ENCODE measurements around the gene IPO4. TPM values are rescaled to one million over a fixed set of nuclear protein-coding genes. Genes with fewer than 3 reads are reported as not detected.

Gene IPO4
- total and polyA plus RNA-seq, 2 experiments from 2014 or later: 34.2 to 105 TPM

DNA sequence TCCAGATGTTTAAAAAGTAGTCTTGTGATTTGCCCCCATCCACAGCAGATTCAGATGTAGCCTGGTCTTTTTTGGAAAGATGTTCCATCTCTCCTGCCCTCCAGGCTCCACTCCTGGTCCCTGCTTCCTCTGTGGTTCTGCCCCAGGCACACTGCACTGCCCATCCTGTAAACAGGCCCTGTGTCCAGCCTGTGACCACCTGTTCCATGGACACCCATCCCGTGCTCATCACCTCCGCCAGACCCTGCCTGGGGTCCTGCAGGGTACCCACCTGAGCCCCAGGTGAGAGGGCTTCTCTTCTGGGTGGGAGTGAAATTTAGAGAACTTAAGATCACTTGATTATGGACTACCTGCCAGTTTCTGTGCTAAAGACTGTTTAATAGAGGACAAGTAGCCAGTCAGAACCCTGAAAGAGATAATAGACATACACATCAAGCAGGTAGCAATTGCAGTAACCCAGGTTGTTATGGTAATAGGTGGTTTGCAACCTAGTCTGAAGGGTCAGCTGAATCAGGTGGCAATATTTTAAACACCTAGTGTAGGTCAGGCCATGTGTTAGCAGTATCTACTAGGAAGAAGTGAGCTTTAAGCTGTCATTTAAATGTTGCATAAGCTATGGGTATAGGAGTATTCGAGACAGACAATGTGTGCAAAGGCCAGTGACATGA is 39.2 kb downstream of the IPO4 start:
- H3K4me1 ChIP-seq (ENCODE audit: insufficient read depth): peaks cover 12% of the 10 kb centered on the region
- no peaks in the 10 kb centered on the region for H3K9me2 ChIP-seq (ENCODE audit: insufficient read depth)
- TF ChIP-seq EZH2 (IDR thresholded peaks at IDR 0.05; ENCODE audit: low read depth, unreplicated experiment): no peak
- TF ChIP-seq, protein P1, sequence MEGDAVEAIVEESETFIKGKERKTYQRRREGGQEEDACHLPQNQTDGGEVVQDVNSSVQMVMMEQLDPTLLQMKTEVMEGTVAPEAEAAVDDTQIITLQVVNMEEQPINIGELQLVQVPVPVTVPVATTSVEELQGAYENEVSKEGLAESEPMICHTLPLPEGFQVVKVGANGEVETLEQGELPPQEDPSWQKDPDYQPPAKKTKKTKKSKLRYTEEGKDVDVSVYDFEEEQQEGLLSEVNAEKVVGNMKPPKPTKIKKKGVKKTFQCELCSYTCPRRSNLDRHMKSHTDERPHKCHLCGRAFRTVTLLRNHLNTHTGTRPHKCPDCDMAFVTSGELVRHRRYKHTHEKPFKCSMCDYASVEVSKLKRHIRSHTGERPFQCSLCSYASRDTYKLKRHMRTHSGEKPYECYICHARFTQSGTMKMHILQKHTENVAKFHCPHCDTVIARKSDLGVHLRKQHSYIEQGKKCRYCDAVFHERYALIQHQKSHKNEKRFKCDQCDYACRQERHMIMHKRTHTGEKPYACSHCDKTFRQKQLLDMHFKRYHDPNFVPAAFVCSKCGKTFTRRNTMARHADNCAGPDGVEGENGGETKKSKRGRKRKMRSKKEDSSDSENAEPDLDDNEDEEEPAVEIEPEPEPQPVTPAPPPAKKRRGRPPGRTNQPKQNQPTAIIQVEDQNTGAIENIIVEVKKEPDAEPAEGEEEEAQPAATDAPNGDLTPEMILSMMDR (conservative IDR thresholded peaks at IDR 0.05; ENCODE audit: low read depth in 2 of 2): no peak
- no peak for TF ChIP-seq STAT1 (IDR thresholded peaks at IDR 0.05; ENCODE audit: unreplicated experiment)
- no peak for TF ChIP-seq POLR2AphosphoS5 (IDR thresholded peaks at IDR 0.05; ENCODE audit: low read depth)
- TF ChIP-seq ZNF114 (CRISPR knock-in tag; IDR thresholded peaks at IDR 0.05): no peak
- TF ChIP-seq NANOG (IDR thresholded peaks at IDR 0.05; ENCODE audit: borderline replicate concordance): no peak
- Mint-ChIP-seq H3K9me3 (no peaks in the 10 kb centered on the region; the same call in 2 of the 3 replicates), H3K27ac (no peak overlapping the region), H3K4me1 (peaks cover 21% of the 10 kb centered on the region), H3K36me3 (ENCODE audit: low read depth) (peaks cover 61% of the 10 kb centered on the region), H3K4me3 (peak overlapping the region; percentile 99; the same call in 2 of the 3 replicates), H3K27me3 (ENCODE audit: insufficient read depth, low read depth, poor library complexity) (peaks cover 11% of the 10 kb centered on the region)
- no peak overlapping the region for H3K4me2 ChIP-seq
- no peaks in the 10 kb centered on the region for H3F3A ChIP-seq (replicated peaks; ENCODE audit: low read depth)
- no peak overlapping the region for H2AFZ ChIP-seq
- H3K27ac ChIP-seq (ENCODE audit: low read depth): no peak overlapping the region
- no peaks in the 10 kb centered on the region for H3K27me3 ChIP-seq (ENCODE audit: insufficient read depth)
- peaks cover 31% of the 10 kb centered on the region for H3K36me3 ChIP-seq (ENCODE audit: insufficient read depth)
- H3K4me3 ChIP-seq: no peak overlapping the region
- H4K20me1 ChIP-seq (replicated peaks; ENCODE audit: insufficient read depth): peaks cover 7% of the 10 kb centered on the region; the same call in 1 of the 2 replicates
- ATAC-seq: no peak
- peaks cover 38% of the 10 kb centered on the region for H3K79me2 ChIP-seq (replicated peaks; ENCODE audit: insufficient read depth)
- no peak for DNase-seq (ENCODE audit: low spot score)

DNA sequence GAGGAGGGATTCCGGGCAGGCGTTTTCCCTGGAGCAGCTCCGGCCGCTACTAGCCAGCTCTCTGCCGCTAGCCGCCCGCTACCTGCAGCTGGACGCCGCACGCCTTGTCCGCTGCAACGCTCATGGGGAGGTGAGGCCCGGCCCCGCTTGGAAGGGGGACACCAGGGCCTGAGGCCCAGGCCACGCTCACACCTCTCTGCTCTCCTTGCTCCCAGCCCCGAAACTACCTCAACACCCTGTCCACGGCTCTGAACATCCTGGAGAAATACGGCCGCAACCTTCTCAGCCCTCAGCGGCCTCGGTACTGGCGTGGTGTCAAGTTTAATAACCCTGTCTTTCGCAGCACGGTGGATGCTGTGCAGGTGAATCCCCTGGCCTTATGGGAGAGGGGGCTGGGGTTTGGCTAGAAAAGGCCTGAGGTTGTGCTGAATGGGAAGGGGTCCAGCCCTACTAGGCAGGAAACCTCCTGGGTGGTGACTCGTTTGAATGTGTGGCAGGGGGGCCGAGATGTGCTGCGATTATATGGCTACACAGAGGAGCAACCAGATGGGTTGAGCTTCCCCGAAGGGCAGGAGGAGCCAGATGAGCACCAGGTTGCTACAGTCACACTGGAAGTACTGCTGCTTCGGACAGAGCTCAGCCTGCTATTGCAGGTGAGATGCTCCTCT is 40.7 kb downstream of the IPO4 start:
- Histone ChIP-seq H3K27me3 (ENCODE audit: insufficient read depth) (no peaks in the 10 kb centered on the region), H3K9me2 (ENCODE audit: insufficient read depth) (no peaks in the 10 kb centered on the region), H3K4me3 (peak overlapping the region; percentile 70), H3K36me3 (ENCODE audit: insufficient read depth) (peaks cover 31% of the 10 kb centered on the region), H3K79me2 (replicated peaks; ENCODE audit: insufficient read depth) (peaks cover 38% of the 10 kb centered on the region), H3K27ac (ENCODE audit: low read depth) (no peak overlapping the region), H3F3A (replicated peaks; ENCODE audit: low read depth) (0 out of 2 replicates have a peak, but pooled peaks cover 4% of the 10 kb centered on the region), H4K20me1 (replicated peaks; ENCODE audit: insufficient read depth) (peaks cover 7% of the 10 kb centered on the region; the same call in 1 of the 2 replicates), H2AFZ (no peak overlapping the region), H3K4me2 (peak overlapping the region; percentile 99), H3K4me1 (ENCODE audit: insufficient read depth) (peaks cover 12% of the 10 kb centered on the region)
- Mint-ChIP-seq H3K27me3 (ENCODE audit: insufficient read depth, low read depth, poor library complexity) (peaks cover 11% of the 10 kb centered on the region), H3K4me1 (peaks cover 21% of the 10 kb centered on the region), H3K9me3 (no peaks in the 10 kb centered on the region; the same call in 2 of the 3 replicates), H3K36me3 (ENCODE audit: low read depth) (peaks cover 68% of the 10 kb centered on the region), H3K4me3 (peak overlapping the region; percentile 99), H3K27ac (peak overlapping the region; percentile 82)
- ATAC-seq (no peak), DNase-seq (ENCODE audit: low spot score) (no peak)
- TF ChIP-seq STAT1 (IDR thresholded peaks at IDR 0.05; ENCODE audit: unreplicated experiment) (no peak), NANOG (IDR thresholded peaks at IDR 0.05; ENCODE audit: borderline replicate concordance) (no peak), POLR2AphosphoS5 (IDR thresholded peaks at IDR 0.05; ENCODE audit: low read depth) (no peak), ZNF331 (CRISPR knock-in tag; IDR thresholded peaks at IDR 0.05; ENCODE audit: low read depth) (no peak), EZH2phosphoT487 (IDR thresholded peaks at IDR 0.05; ENCODE audit: unreplicated experiment) (no peak), CREB1 (CRISPR knock-in tag; IDR thresholded peaks at IDR 0.05; ENCODE audit: low read depth) (no peak), EZH2 (IDR thresholded peaks at IDR 0.05; ENCODE audit: low read depth, unreplicated experiment) (no peak), JUNB (IDR thresholded peaks at IDR 0.05; ENCODE audit: unreplicated experiment) (no peak)
- TF ChIP-seq, protein P2, sequence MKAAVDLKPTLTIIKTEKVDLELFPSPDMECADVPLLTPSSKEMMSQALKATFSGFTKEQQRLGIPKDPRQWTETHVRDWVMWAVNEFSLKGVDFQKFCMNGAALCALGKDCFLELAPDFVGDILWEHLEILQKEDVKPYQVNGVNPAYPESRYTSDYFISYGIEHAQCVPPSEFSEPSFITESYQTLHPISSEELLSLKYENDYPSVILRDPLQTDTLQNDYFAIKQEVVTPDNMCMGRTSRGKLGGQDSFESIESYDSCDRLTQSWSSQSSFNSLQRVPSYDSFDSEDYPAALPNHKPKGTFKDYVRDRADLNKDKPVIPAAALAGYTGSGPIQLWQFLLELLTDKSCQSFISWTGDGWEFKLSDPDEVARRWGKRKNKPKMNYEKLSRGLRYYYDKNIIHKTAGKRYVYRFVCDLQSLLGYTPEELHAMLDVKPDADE (IDR thresholded peaks at IDR 0.05): no peak
- TF ChIP-seq, protein P1 (conservative IDR thresholded peaks at IDR 0.05; ENCODE audit: low read depth in 2 of 2): no peak
- TF ChIP-seq, protein P3, sequence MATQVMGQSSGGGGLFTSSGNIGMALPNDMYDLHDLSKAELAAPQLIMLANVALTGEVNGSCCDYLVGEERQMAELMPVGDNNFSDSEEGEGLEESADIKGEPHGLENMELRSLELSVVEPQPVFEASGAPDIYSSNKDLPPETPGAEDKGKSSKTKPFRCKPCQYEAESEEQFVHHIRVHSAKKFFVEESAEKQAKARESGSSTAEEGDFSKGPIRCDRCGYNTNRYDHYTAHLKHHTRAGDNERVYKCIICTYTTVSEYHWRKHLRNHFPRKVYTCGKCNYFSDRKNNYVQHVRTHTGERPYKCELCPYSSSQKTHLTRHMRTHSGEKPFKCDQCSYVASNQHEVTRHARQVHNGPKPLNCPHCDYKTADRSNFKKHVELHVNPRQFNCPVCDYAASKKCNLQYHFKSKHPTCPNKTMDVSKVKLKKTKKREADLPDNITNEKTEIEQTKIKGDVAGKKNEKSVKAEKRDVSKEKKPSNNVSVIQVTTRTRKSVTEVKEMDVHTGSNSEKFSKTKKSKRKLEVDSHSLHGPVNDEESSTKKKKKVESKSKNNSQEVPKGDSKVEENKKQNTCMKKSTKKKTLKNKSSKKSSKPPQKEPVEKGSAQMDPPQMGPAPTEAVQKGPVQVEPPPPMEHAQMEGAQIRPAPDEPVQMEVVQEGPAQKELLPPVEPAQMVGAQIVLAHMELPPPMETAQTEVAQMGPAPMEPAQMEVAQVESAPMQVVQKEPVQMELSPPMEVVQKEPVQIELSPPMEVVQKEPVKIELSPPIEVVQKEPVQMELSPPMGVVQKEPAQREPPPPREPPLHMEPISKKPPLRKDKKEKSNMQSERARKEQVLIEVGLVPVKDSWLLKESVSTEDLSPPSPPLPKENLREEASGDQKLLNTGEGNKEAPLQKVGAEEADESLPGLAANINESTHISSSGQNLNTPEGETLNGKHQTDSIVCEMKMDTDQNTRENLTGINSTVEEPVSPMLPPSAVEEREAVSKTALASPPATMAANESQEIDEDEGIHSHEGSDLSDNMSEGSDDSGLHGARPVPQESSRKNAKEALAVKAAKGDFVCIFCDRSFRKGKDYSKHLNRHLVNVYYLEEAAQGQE (IDR thresholded peaks at IDR 0.05; ENCODE audit: unreplicated experiment): no peak
